GM18868 (cell line): ENCODE data around the gene KRTAP7-1.
A peak's percentile ranks its signal among the peaks of the same experiment; 100 is the strongest.

Experiments
- ATAC-seq: cut with Tn5 transposase; IDR thresholded peaks from one replicate; pipeline ENCODE4 v1.9.1; 2021; ENCODE audit warnings: mild to moderate bottlenecking, moderate library complexity; ENCODE audit not compliant: unreplicated experiment

The KRTAP7-1 gene, protein sequence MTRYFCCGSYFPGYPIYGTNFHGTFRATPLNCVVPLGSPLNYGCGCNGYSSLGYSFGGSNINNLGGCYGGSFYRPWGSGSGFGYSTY

DNA sequence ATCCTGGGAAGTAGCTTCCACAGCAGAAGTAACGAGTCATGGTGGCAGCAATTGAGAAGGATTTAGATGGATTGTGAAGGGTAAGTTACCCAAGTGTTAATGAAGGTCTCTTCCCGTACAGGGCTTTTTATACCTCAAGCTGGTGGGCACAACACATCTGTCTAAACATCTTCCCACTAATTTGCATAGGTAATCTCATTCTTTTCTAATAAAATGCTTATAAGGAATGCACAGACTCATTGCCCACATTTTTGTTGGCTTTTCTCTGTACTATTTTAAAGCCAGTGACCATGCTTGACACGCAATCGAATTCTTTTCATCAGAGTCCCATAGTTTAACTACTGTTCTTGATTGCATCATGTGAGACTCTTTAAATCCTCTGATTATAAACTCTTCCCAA is at the start of gene KRTAP7-1:
Gene KRTAP7-1, minus strand, starts transcription at position 101 of the 400 bp plus-strand sequence. Its CDS starts 61 bp downstream, at position 40.
- no peak for ATAC-seq

GRCh38 chr21:30874526-30874925 is 45.0 kb upstream of the KRTAP7-1 start:
- ATAC-seq = no peak

GRCh38 chr21:30847627-30848500 is 18.3 kb upstream of the KRTAP7-1 start:
- ATAC-seq = no peak

DNA sequence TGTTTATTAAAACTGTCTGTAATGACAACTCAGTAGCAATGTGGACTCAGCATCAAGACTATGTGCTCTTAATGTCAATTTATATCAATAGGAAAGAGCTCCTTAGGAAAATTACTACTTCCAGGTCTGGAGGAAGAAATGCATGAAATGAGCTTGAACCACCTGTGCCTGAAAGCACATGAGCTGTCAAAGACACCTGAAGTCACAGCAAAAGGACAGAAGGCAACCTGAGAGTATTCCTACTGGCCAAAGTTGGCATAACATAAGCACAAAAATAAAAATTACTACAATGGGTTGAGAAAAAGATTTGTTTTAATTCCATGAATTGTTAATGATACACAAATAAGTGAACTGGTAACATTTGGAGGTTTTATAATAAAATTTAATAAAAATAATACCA is 13.4 kb upstream of the KRTAP7-1 start:
- no peak for ATAC-seq

DNA sequence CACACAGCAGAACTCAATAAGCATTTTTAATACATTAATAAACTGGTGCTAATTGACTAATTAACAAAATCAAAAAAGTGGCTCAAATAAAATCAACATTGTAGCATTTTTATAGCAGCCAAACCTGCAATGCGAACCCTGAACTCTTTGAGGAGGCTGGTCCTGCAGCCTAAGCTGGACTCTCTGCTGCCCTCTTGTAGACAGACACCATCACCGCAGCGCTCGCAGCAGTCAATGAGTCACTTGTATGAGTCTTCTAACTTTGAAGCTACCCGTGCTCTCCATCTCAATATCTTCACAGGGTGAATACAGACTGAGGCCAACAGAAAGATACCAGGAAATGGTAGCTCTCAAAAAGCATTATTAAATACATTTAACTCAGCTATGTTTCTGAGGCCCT is 9.7 kb upstream of the KRTAP7-1 start:
- no peak for ATAC-seq

GRCh38 chr21:30838536-30838935 is 9.0 kb upstream of the KRTAP7-1 start:
- no peak for ATAC-seq

GRCh38 chr21:30831194-30831765 is 1.7 kb upstream of the KRTAP7-1 start:
- ATAC-seq = peak; percentile 54

GRCh38 chr21:30818837-30819610 is 10.5 kb downstream of the KRTAP7-1 start:
- no peak for ATAC-seq

DNA sequence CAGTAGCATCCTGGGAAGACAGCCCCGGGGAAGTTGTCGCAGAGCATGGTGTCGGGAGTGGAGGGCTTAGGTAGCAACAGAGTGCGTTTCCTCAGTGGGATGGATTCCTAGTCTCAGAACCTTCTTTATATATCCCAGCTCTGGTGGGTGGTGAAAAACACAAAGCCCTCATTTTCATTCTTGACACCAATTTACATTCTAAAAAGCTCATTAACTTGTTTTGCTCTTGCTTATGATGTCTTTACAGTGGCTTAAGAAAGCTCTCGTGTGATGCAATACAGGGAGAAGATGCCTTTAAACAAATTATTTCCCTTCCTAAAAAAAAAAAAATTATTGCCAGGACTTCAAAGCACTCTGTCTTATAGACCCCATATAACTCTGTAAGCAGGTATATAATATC is 16.4 kb downstream of the KRTAP7-1 start, which contains the start of gene KRTAP8-1:
Gene KRTAP8-1, minus strand, starts transcription at position 101 of the 400 bp plus-strand sequence. Its CDS starts 54 bp downstream, at position 47.
- no peak for ATAC-seq

- no peak for ATAC-seq
Observed at GRCh38 chr21:30800605-30801004, 29.0 kb downstream of the KRTAP7-1 start.

- no peak for ATAC-seq
Observed at GRCh38 chr21:30793581-30794314, 35.8 kb downstream of the KRTAP7-1 start.

GRCh38 chr21:30779249-30779648 is 50.3 kb downstream of the KRTAP7-1 start:
- no peak for ATAC-seq
